WTC11 (cell line): ENCODE measurements around the gene MKNK2. TPM values are rescaled to one million over a fixed set of nuclear protein-coding genes. Genes with fewer than 3 reads are reported as not detected.

Experiments used
- ATAC-seq: fragments of 200-7000 bp; cut with Tn5 transposase; 2 replicates; pipeline ENCODE4 v1.10.0; 2021; ENCODE audit warnings: mild to moderate bottlenecking, moderate library complexity
- CTCF ChIA-PET: fragments of 300-600 bp; sonication (Branson Sonifier 250); formaldehyde crosslinking; loops from one replicate; lab custom pipeline; 2021; ENCODE audit warnings: antibody characterized with exemption; lab: Charles Lee
- POLR2A ChIA-PET: fragments of 350-600 bp; sonication (Branson Sonifier 250); formaldehyde crosslinking; loops from one replicate; lab custom pipeline; 2021; ENCODE audit warnings: antibody characterized with exemption; lab: Charles Lee
- DNase-seq: peaks from one replicate; pipeline ENCODE4 v3.0.0; 2021; ENCODE audit warnings: low spot score
- H3K27ac Mint-ChIP-seq: 2 replicates; pipeline ENCODE4 v1.8.0; 2021; ENCODE audit warnings: mixed read lengths
- H3K27me3 Mint-ChIP-seq: 2 replicates; pipeline ENCODE4 v1.8.0; 2021; ENCODE audit warnings: low read depth, mild to moderate bottlenecking, moderate library complexity, mixed read lengths
- H3K36me3 Mint-ChIP-seq: 2 replicates; pipeline ENCODE4 v1.8.0; 2021; ENCODE audit warnings: mixed read lengths
- H3K4me1 Mint-ChIP-seq: 2 replicates; pipeline ENCODE4 v1.8.0; 2022; ENCODE audit warnings: mixed read lengths
- H3K4me3 Mint-ChIP-seq: 2 replicates; pipeline ENCODE4 v1.8.0; 2021; ENCODE audit warnings: mild to moderate bottlenecking, moderate library complexity, mixed read lengths
- H3K9me3 Mint-ChIP-seq: 2 replicates; pipeline ENCODE4 v1.8.0; 2021; ENCODE audit warnings: mixed read lengths
- ATF3 ChIP-seq: sonication (generic); formaldehyde crosslinking; conservative IDR thresholded peaks from 2 replicates; pipeline ENCODE4 v1.8.1; 2022; ENCODE audit warnings: mild to moderate bottlenecking, missing genetic modification reagents
- E2F1 ChIP-seq: sonication (generic); formaldehyde crosslinking; IDR thresholded peaks from 2 replicates; pipeline ENCODE4 v1.8.0; 2022; ENCODE audit warnings: mild to moderate bottlenecking, missing genetic modification reagents
- E2F5 ChIP-seq: sonication (generic); formaldehyde crosslinking; IDR thresholded peaks from 2 replicates; pipeline ENCODE4 v1.8.1; 2022; ENCODE audit warnings: mild to moderate bottlenecking, moderate library complexity, missing genetic modification reagents
- ELF4 ChIP-seq: sonication (generic); formaldehyde crosslinking; IDR thresholded peaks from 2 replicates; pipeline ENCODE4 v1.8.1; 2022; ENCODE audit warnings: low read depth, mild to moderate bottlenecking, moderate library complexity, missing genetic modification reagents
- ESRRA ChIP-seq: sonication (generic); formaldehyde crosslinking; IDR thresholded peaks from 2 replicates; pipeline ENCODE4 v1.8.1; 2022; ENCODE audit warnings: mild to moderate bottlenecking, missing genetic modification reagents, borderline replicate concordance
- ETV6 ChIP-seq: sonication (generic); formaldehyde crosslinking; IDR thresholded peaks from 2 replicates; pipeline ENCODE4 v1.8.1; 2022; ENCODE audit warnings: mild to moderate bottlenecking, missing genetic modification reagents
- GTF2I ChIP-seq: fragments of 250-450 bp; sonication (Bioruptor Pico); conservative IDR thresholded peaks from 2 replicates; pipeline ENCODE4 v1.4.0; 2021; ENCODE audit warnings: mild to moderate bottlenecking
- HMGXB4 ChIP-seq: sonication (generic); formaldehyde crosslinking; IDR thresholded peaks from 2 replicates; pipeline ENCODE4 v1.8.1; 2023; ENCODE audit warnings: mild to moderate bottlenecking, moderate library complexity, missing genetic modification reagents
- KAT7 ChIP-seq: sonication (generic); formaldehyde crosslinking; IDR thresholded peaks from 2 replicates; pipeline ENCODE4 v1.8.1; 2023; ENCODE audit warnings: missing genetic modification reagents, mild to moderate bottlenecking, borderline replicate concordance
- MYBL2 ChIP-seq: sonication (generic); formaldehyde crosslinking; IDR thresholded peaks from 2 replicates; pipeline ENCODE4 v1.8.1; 2023; ENCODE audit warnings: mild to moderate bottlenecking, moderate library complexity, missing genetic modification reagents
- NFATC4 ChIP-seq: fragments of 250-450 bp; sonication (Bioruptor Pico); IDR thresholded peaks from 2 replicates; pipeline ENCODE4 v1.9.0; 2021; ENCODE audit warnings: mild to moderate bottlenecking
- PRRX2 ChIP-seq: fragments of 250-450 bp; sonication (Bioruptor Pico); IDR thresholded peaks from 2 replicates; pipeline ENCODE4 v1.8.0; 2021; ENCODE audit warnings: mild to moderate bottlenecking
- RELA ChIP-seq: sonication (generic); formaldehyde crosslinking; IDR thresholded peaks from 2 replicates; pipeline ENCODE4 v1.8.1; 2022; ENCODE audit warnings: missing genetic modification reagents, mild to moderate bottlenecking, borderline replicate concordance
- ZNF232 ChIP-seq: sonication (generic); formaldehyde crosslinking; IDR thresholded peaks from 2 replicates; pipeline ENCODE4 v1.8.0; 2022; ENCODE audit warnings: mild to moderate bottlenecking, missing genetic modification reagents
- ZNF263 ChIP-seq: sonication (generic); formaldehyde crosslinking; IDR thresholded peaks from 2 replicates; pipeline ENCODE4 v1.8.1; 2022; ENCODE audit warnings: low read depth, mild to moderate bottlenecking, moderate library complexity, missing genetic modification reagents
- ZNF281 ChIP-seq: sonication (generic); formaldehyde crosslinking; IDR thresholded peaks from 2 replicates; pipeline ENCODE4 v1.8.0; 2023; ENCODE audit warnings: mild to moderate bottlenecking, missing genetic modification reagents
- ZNF396 ChIP-seq: fragments of 250-450 bp; sonication (Bioruptor Pico); IDR thresholded peaks from 2 replicates; pipeline ENCODE4 v1.8.0; 2021; ENCODE audit warnings: mild to moderate bottlenecking, moderate library complexity, borderline replicate concordance
- ZNF423 ChIP-seq: fragments of 250-450 bp; sonication (Bioruptor Pico); IDR thresholded peaks from 2 replicates; pipeline ENCODE4 v2.1.2; 2022; ENCODE audit warnings: mild to moderate bottlenecking, moderate library complexity
- ZNF512 ChIP-seq: sonication (generic); formaldehyde crosslinking; IDR thresholded peaks from 2 replicates; pipeline ENCODE4 v1.8.1; 2022; ENCODE audit warnings: missing genetic modification reagents, borderline replicate concordance
- total RNA-seq: library from RNA; stranded (reverse); gene quantifications from 3 replicates; pipeline ENCODE4 v1.2.3, GENCODE V29; 2021

Gene MKNK2
- total RNA-seq, 1 experiment from 2014 or later = 165 TPM

GRCh38 chr19:2062770-2063169, 11.7 kb upstream of the MKNK2 start:
- no peak for ATAC-seq
- Mint-ChIP-seq H3K4me3 (peak overlapping the region; percentile 87), H3K36me3 (no peaks in the 10 kb centered on the region), H3K4me1 (peaks cover 28% of the 10 kb centered on the region), H3K9me3 (no peaks in the 10 kb centered on the region), H3K27ac (peak overlapping the region; percentile 97), H3K27me3 (no peaks in the 10 kb centered on the region)
- DNase-seq = no peak
- POLR2A ChIA-PET = interaction anchor here (0.9 kb wide), 1 partner anchor 11 kb away, joined by 3 read pairs; no protein-coding TSS in a partner anchor
- CTCF ChIA-PET = interaction anchor here (0.6 to 1.2 kb wide), 2 partner anchors 10 to 11 kb away, joined by 3 to 5 read pairs; no protein-coding TSS in a partner anchor
- TF ChIP-seq GTF2I (CRISPR knock-in tag) (no peak), ZNF232 (no peak), ZNF263 (CRISPR knock-in tag) (no peak), ZNF396 (CRISPR knock-in tag) (no peak), KAT7 (CRISPR knock-in tag) (no peak), MYBL2 (CRISPR knock-in tag) (no peak), ZNF281 (CRISPR knock-in tag) (no peak), ELF4 (CRISPR knock-in tag) (no peak), PRRX2 (CRISPR knock-in tag) (no peak), ETV6 (CRISPR knock-in tag) (no peak), ESRRA (no peak), ZNF512 (CRISPR knock-in tag) (no peak), HMGXB4 (CRISPR knock-in tag) (no peak), E2F5 (CRISPR knock-in tag) (no peak), RELA (no peak), E2F1 (CRISPR knock-in tag) (no peak), ZNF423 (CRISPR knock-in tag) (no peak), ATF3 (no peak), NFATC4 (no peak)
